ENCODE data around the gene ATP9B.

GRCh38 chr18:79147014-79147413 is 77.8 kb downstream of the ATP9B start:
- TF ChIP-seq CTCF (IDR thresholded peaks at IDR 0.05) (no peak), POLR2A (IDR thresholded peaks at IDR 0.05; ENCODE audit: low read depth) (no peak)
